DND-41 (cell line): Measurements from ENCODE around the gene AP3D1.

Source experiments
- CTCF ChIP-seq: IDR thresholded peaks from 2 replicates; pipeline ENCODE4 v1.5.1; 2012; ENCODE audit warnings: borderline replicate concordance, low read length, moderate library complexity, mild to moderate bottlenecking; ENCODE audit not compliant: poor library complexity, severe bottlenecking; ENCODE audit errors: extremely low read depth
- EZH2 ChIP-seq: IDR thresholded peaks from 3 replicates; pipeline ENCODE4 v1.6.1; 2012; ENCODE audit warnings: borderline replicate concordance, low read depth, mild to moderate bottlenecking, moderate library complexity, low read length, inconsistent platforms; ENCODE audit not compliant: severe bottlenecking

- no peak for TF ChIP-seq CTCF
- TF ChIP-seq EZH2, result no peak
Measured at GRCh38 chr19:2097203-2097885, 54.0 kb downstream of the AP3D1 start.
